HEK293 (cell line): Measurements from ENCODE around the gene TULP1.

Experiments used
- CTCF ChIP-seq: fragments of 450-650 bp; formaldehyde crosslinking; IDR thresholded peaks from 2 replicates; pipeline ENCODE4 v1.5.1; 2016; ENCODE audit warnings: missing biosample characterization, missing genetic modification characterization
- FEZF1 ChIP-seq: fragments of 450-650 bp; formaldehyde crosslinking; IDR thresholded peaks from 2 replicates; pipeline ENCODE4 v1.5.1; 2016; ENCODE audit warnings: missing biosample characterization, missing genetic modification characterization
- KLF16 ChIP-seq: fragments of 450-650 bp; formaldehyde crosslinking; IDR thresholded peaks from 2 replicates; pipeline ENCODE4 v1.5.1; 2017; ENCODE audit warnings: missing biosample characterization, missing genetic modification characterization
- KLF8 ChIP-seq: fragments of 450-650 bp; formaldehyde crosslinking; IDR thresholded peaks from 2 replicates; pipeline ENCODE4 v1.5.1; 2016; ENCODE audit warnings: missing biosample characterization, missing genetic modification characterization
- KLF9 ChIP-seq: fragments of 450-650 bp; formaldehyde crosslinking; IDR thresholded peaks from 2 replicates; pipeline ENCODE4 v1.5.1; 2016; ENCODE audit warnings: missing biosample characterization, missing genetic modification characterization, low read depth
- MYNN ChIP-seq: fragments of 450-650 bp; formaldehyde crosslinking; IDR thresholded peaks from 2 replicates; pipeline ENCODE4 v1.5.1; 2016; ENCODE audit warnings: missing biosample characterization, missing genetic modification characterization, borderline replicate concordance
- PBX3 ChIP-seq: sonication (generic); formaldehyde crosslinking; IDR thresholded peaks from 2 replicates; pipeline ENCODE4 v1.8.1; 2022; ENCODE audit warnings: mild to moderate bottlenecking, moderate library complexity, missing genetic modification reagents
- PRDM10 ChIP-seq: fragments of 450-650 bp; formaldehyde crosslinking; IDR thresholded peaks from 2 replicates; pipeline ENCODE4 v1.5.1; 2016; ENCODE audit warnings: missing biosample characterization, missing genetic modification characterization
- TRIM28 ChIP-seq: IDR thresholded peaks from 2 replicates; pipeline ENCODE4 v1.6.1; 2011; ENCODE audit warnings: low read length, control low read depth, borderline replicate concordance
- ZBTB17 ChIP-seq: fragments of 450-650 bp; formaldehyde crosslinking; IDR thresholded peaks from 2 replicates; pipeline ENCODE4 v1.5.1; 2016; ENCODE audit warnings: missing biosample characterization, missing genetic modification characterization
- ZNF148 ChIP-seq: fragments of 450-650 bp; formaldehyde crosslinking; IDR thresholded peaks from 2 replicates; pipeline ENCODE4 v1.5.0; 2017; ENCODE audit warnings: missing biosample characterization, missing genetic modification characterization, borderline replicate concordance
- ZNF24 ChIP-seq: fragments of 450-650 bp; formaldehyde crosslinking; IDR thresholded peaks from 2 replicates; pipeline ENCODE4 v1.5.1; 2016; ENCODE audit warnings: missing biosample characterization, missing genetic modification characterization
- ZNF280D ChIP-seq: fragments of 450-650 bp; formaldehyde crosslinking; IDR thresholded peaks from 2 replicates; pipeline ENCODE4 v1.5.1; 2016; ENCODE audit warnings: missing biosample characterization, missing genetic modification characterization
- ZNF311 ChIP-seq: fragments of 450-650 bp; formaldehyde crosslinking; IDR thresholded peaks from 2 replicates; pipeline ENCODE4 v1.5.1; 2017; ENCODE audit warnings: missing biosample characterization, missing genetic modification characterization, borderline replicate concordance
- ZNF510 ChIP-seq: fragments of 450-650 bp; formaldehyde crosslinking; IDR thresholded peaks from 2 replicates; pipeline ENCODE4 v1.5.1; 2018; ENCODE audit warnings: mild to moderate bottlenecking, missing genetic modification characterization, missing biosample characterization; ENCODE audit not compliant: insufficient replicate concordance
- ZNF514 ChIP-seq: fragments of 450-650 bp; formaldehyde crosslinking; IDR thresholded peaks from 2 replicates; pipeline ENCODE4 v1.5.1; 2016; ENCODE audit warnings: missing biosample characterization, missing genetic modification characterization
- ZNF623 ChIP-seq: fragments of 450-650 bp; formaldehyde crosslinking; IDR thresholded peaks from 2 replicates; pipeline ENCODE4 v1.5.1; 2016; ENCODE audit warnings: missing biosample characterization, missing genetic modification characterization
- ZNF629 ChIP-seq: fragments of 450-650 bp; formaldehyde crosslinking; IDR thresholded peaks from 2 replicates; pipeline ENCODE4 v1.5.1; 2017; ENCODE audit warnings: missing biosample characterization, missing genetic modification characterization
- ZNF639 ChIP-seq: fragments of 450-650 bp; formaldehyde crosslinking; IDR thresholded peaks from 2 replicates; pipeline ENCODE4 v1.5.1; 2016; ENCODE audit warnings: missing biosample characterization, missing genetic modification characterization
- ZNF747 ChIP-seq: fragments of 450-650 bp; formaldehyde crosslinking; IDR thresholded peaks from 2 replicates; pipeline ENCODE4 v1.5.1; 2016; ENCODE audit warnings: missing biosample characterization, missing genetic modification characterization
- ZSCAN16 ChIP-seq: fragments of 450-650 bp; formaldehyde crosslinking; IDR thresholded peaks from 2 replicates; pipeline ENCODE4 v1.5.1; 2016; ENCODE audit warnings: missing biosample characterization, missing genetic modification characterization
- ZSCAN18 ChIP-seq: fragments of 450-650 bp; formaldehyde crosslinking; IDR thresholded peaks from 2 replicates; pipeline ENCODE4 v1.5.1; 2016; ENCODE audit warnings: missing biosample characterization, missing genetic modification characterization
- ZSCAN30 ChIP-seq: fragments of 450-650 bp; IDR thresholded peaks from 2 replicates; pipeline ENCODE4 v1.5.1; 2018; ENCODE audit warnings: missing biosample characterization, mild to moderate bottlenecking, missing genetic modification characterization, moderate library complexity

TULP1 gene

GRCh38 chr6:35468181-35468979 lies 44.3 kb downstream of the TULP1 start, which contains the start of gene RPL10A (continued):
- TF ChIP-seq CTCF, result peak; percentile 99
- peak; percentile 82; the same call in 1 of the 2 replicates for TF ChIP-seq ZNF639
- peak; percentile 51; the same call in 1 of the 2 replicates for TF ChIP-seq KLF9 (tag by site-specific recombination)
- peak; percentile 69 for TF ChIP-seq PBX3 (CRISPR knock-in tag)
- no peak for TF ChIP-seq ZNF514 (tag by site-specific recombination)
- TF ChIP-seq ZSCAN18, result peak; percentile 51; the same call in 1 of the 2 replicates
- peak; percentile 24; the same call in 1 of the 2 replicates for TF ChIP-seq ZNF623
- 0 out of 2 replicates have a peak, but pooled peaks have one; percentile 38 for TF ChIP-seq ZNF24
- TF ChIP-seq ZNF280D (tag by site-specific recombination), result no peak
- no peak; the same call in 1 of the 2 replicates for TF ChIP-seq FEZF1 (tag by site-specific recombination)
- peak; percentile 91 for TF ChIP-seq KLF16 (tag by site-specific recombination)
- TF ChIP-seq PRDM10 (tag by site-specific recombination), result peak; percentile 91
- peak; percentile 84 for TF ChIP-seq ZBTB17
- TF ChIP-seq ZNF148 (tag by site-specific recombination), result 0 out of 2 replicates have a peak, but pooled peaks have one; percentile 7
- no peak; the same call in 1 of the 2 replicates for TF ChIP-seq MYNN (tag by site-specific recombination)
- TF ChIP-seq ZSCAN16, result no peak
- peak; percentile 69; the same call in 1 of the 2 replicates for TF ChIP-seq ZNF629
- TF ChIP-seq KLF8 (tag by site-specific recombination), result peak; percentile 91
- TF ChIP-seq ZSCAN30 (tag by site-specific recombination), result peak; percentile 61
- TF ChIP-seq TRIM28, result no peak; the same call in 1 of the 2 replicates
- TF ChIP-seq ZNF747 (tag by site-specific recombination), result no peak
- no peak for TF ChIP-seq ZNF311 (tag by site-specific recombination)
- no peak for TF ChIP-seq ZNF510
